Endothelial cell (in vitro differentiated cells): ENCODE measurements around the gene CXCR5. TPM values are rescaled to one million over a fixed set of nuclear protein-coding genes. Genes with fewer than 3 reads are reported as not detected.

ENCODE experiments used
- DNase-seq: peaks from one replicate; pipeline ENCODE4 v3.0.0; 2021; ENCODE audit warnings: low spot score
- H3K27ac Mint-ChIP-seq: one replicate; pipeline ENCODE4 v1.8.0; 2021; ENCODE audit warnings: mixed read lengths, inconsistent platforms; ENCODE audit not compliant: unreplicated experiment
- H3K27me3 Mint-ChIP-seq: one replicate; pipeline ENCODE4 v1.8.0; 2021; ENCODE audit warnings: mild to moderate bottlenecking, moderate library complexity, mixed read lengths, inconsistent platforms; ENCODE audit not compliant: unreplicated experiment
- H3K36me3 Mint-ChIP-seq: one replicate; pipeline ENCODE4 v1.8.0; 2021; ENCODE audit warnings: mild to moderate bottlenecking, low read depth, mixed read lengths, inconsistent platforms; ENCODE audit not compliant: unreplicated experiment
- H3K4me1 Mint-ChIP-seq: one replicate; pipeline ENCODE4 v1.8.0; 2021; ENCODE audit warnings: mild to moderate bottlenecking, mixed read lengths, inconsistent platforms; ENCODE audit not compliant: unreplicated experiment
- H3K4me3 Mint-ChIP-seq: one replicate; pipeline ENCODE4 v1.8.0; 2021; ENCODE audit warnings: mild to moderate bottlenecking, mixed read lengths, inconsistent platforms; ENCODE audit not compliant: unreplicated experiment
- H3K9me3 Mint-ChIP-seq: one replicate; pipeline ENCODE4 v1.8.0; 2021; ENCODE audit warnings: mixed read lengths, inconsistent platforms; ENCODE audit not compliant: unreplicated experiment
- total RNA-seq: library from RNA; stranded (reverse); fragmentation: NEBNext Ultra II Directional; extraction: Animal tissue kit (Norgen Biotek cat#: 25700); gene quantifications from one replicate; pipeline ENCODE4 v1.2.1, GENCODE V29; 2021; ENCODE audit not compliant: unreplicated experiment
- TF ChIP-seq, protein P1 (sequence below): fragments of 200-600 bp; sonication (generic); IDR thresholded peaks from one replicate; pipeline ENCODE4 v1.5.0; 2021; ENCODE audit warnings: antibody characterized with exemption; ENCODE audit not compliant: unreplicated experiment

Gene CXCR5
- total RNA-seq, 1 donor from 2014 or later, result not detected

- Mint-ChIP-seq H3K9me3 (no peaks in the 10 kb centered on the region), H3K27ac (peak overlapping the region; percentile 70), H3K27me3 (peaks cover 14% of the 10 kb centered on the region), H3K36me3 (no peaks in the 10 kb centered on the region), H3K4me1 (peaks cover 34% of the 10 kb centered on the region), H3K4me3 (no peak overlapping the region)
- DNase-seq, result no peak
- TF ChIP-seq, protein P1, sequence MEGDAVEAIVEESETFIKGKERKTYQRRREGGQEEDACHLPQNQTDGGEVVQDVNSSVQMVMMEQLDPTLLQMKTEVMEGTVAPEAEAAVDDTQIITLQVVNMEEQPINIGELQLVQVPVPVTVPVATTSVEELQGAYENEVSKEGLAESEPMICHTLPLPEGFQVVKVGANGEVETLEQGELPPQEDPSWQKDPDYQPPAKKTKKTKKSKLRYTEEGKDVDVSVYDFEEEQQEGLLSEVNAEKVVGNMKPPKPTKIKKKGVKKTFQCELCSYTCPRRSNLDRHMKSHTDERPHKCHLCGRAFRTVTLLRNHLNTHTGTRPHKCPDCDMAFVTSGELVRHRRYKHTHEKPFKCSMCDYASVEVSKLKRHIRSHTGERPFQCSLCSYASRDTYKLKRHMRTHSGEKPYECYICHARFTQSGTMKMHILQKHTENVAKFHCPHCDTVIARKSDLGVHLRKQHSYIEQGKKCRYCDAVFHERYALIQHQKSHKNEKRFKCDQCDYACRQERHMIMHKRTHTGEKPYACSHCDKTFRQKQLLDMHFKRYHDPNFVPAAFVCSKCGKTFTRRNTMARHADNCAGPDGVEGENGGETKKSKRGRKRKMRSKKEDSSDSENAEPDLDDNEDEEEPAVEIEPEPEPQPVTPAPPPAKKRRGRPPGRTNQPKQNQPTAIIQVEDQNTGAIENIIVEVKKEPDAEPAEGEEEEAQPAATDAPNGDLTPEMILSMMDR, result no peak
Measured at GRCh38 chr11:118912742-118913410, 29.2 kb downstream of the CXCR5 start.

- H3K27ac Mint-ChIP-seq, result peak overlapping the region; percentile 52
- H3K36me3 Mint-ChIP-seq, result no peaks in the 10 kb centered on the region
- no peak overlapping the region for H3K4me3 Mint-ChIP-seq
- peaks cover 39% of the 10 kb centered on the region for H3K4me1 Mint-ChIP-seq
- DNase-seq, result no peak
- no peaks in the 10 kb centered on the region for H3K9me3 Mint-ChIP-seq
- TF ChIP-seq, protein P1, result no peak
- H3K27me3 Mint-ChIP-seq, result peaks cover 14% of the 10 kb centered on the region
Measured at GRCh38 chr11:118913411-118914125, 29.9 kb downstream of the CXCR5 start.

GRCh38 chr11:118914178-118914918, 30.7 kb downstream of the CXCR5 start:
- peak overlapping the region; percentile 57 for H3K27ac Mint-ChIP-seq

GRCh38 chr11:118914987-118915386, 31.3 kb downstream of the CXCR5 start:
- Mint-ChIP-seq H3K27ac (no peak overlapping the region), H3K27me3 (peaks cover 9% of the 10 kb centered on the region), H3K36me3 (no peaks in the 10 kb centered on the region), H3K4me1 (peaks cover 50% of the 10 kb centered on the region), H3K4me3 (no peak overlapping the region), H3K9me3 (no peaks in the 10 kb centered on the region)
- TF ChIP-seq, protein P1, result no peak
- DNase-seq, result no peak

More at GRCh38 chr11:118914178-118914918, 30.7 kb downstream of the CXCR5 start:
- no peak for DNase-seq
- H3K9me3 Mint-ChIP-seq, result no peaks in the 10 kb centered on the region
- peaks cover 44% of the 10 kb centered on the region for H3K4me1 Mint-ChIP-seq
- no peak overlapping the region for H3K4me3 Mint-ChIP-seq
- TF ChIP-seq, protein P1, result no peak
- H3K27me3 Mint-ChIP-seq, result peaks cover 11% of the 10 kb centered on the region
- no peaks in the 10 kb centered on the region for H3K36me3 Mint-ChIP-seq
